Stimulated activated CD8-positive, alpha-beta memory T cell treated with anti-CD3 and anti-CD28 coated beads, Interleukin-4, amount 100 ng/mL, for 24 hours (primary cell): ENCODE results near the gene P2RY13.

Experiments
- DNase-seq: peaks from one replicate; pipeline ENCODE4 v3.0.0-alpha.2; 2020; ENCODE audit warnings: low read depth

The P2RY13 gene

DNA sequence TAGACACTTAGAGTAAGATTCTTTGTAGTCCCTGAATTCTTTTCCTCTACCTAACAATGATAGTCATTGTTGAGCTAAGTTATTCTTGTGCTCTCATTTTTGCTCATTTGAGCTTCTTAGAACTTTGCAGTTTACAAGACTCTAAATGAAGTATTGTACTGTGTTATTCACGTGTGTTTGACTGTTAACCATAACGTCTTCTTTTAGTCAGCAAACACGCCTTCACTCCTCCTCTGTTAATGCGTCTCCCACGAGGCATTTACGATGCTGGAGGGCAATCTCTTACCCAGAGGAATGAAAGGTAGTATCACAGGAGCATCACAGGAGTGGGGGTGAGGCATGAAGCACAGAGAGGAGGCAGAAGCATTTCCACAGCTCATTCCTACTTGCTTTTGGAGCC lies 36.2 kb downstream of the P2RY13 start:
- DNase-seq = no peak

DNA sequence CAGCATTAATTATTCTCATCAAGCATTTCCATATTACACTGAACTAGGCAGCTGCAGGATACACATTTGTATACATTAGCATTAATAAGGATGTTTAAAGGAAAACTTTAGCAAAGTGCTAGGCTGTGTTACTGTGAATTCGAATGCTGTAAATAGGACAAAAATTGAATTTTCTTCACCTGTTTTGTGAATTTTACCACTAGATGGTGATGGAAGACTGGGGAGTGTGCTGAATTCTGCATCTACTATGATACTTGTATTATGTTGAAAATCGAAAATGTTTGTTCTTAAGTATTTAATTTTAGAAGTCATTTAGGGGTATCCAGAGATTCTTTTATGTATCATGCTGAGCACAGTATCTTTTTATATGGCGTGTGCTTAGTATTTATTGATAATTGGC lies 38.7 kb downstream of the P2RY13 start:
- no peak for DNase-seq

DNA sequence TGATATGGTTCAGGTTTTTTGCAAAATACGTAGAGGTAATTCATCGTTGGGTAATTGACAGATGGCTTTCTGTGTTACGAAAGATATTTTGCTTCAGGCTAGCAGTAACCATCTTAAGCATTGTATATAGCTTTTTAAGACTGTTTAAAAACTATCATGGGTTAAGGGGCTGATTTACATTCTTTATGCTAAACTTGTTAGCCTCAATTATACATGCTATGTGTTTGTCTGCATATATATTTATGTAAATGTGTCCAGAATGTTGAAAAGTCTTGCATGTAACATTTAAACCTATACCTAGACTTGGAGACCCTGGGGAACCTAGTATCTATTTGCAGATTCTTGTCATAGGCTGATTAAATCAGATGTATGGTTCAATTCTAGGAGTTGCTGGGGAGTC lies 39.9 kb downstream of the P2RY13 start:
- DNase-seq = no peak

DNA sequence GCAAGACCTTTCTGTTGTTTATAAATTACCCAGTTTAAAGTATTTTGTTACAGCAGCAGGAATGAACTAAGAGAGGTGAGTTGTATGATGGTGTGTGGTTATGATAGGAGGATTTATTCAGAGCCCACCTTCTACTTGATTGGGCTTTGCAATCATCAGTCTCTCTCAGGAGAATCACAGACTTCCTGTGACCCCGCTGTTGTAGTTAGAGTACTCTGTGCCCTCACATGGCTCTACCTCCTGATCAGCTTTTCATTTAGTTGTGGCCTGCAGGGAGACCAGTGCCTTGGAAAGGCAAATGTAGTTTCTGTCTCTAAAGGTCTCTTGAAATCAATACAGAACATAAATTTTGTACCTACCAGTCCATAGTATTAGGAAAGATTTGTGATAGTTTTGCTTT lies 43.4 kb downstream of the P2RY13 start:
- DNase-seq = no peak

DNA sequence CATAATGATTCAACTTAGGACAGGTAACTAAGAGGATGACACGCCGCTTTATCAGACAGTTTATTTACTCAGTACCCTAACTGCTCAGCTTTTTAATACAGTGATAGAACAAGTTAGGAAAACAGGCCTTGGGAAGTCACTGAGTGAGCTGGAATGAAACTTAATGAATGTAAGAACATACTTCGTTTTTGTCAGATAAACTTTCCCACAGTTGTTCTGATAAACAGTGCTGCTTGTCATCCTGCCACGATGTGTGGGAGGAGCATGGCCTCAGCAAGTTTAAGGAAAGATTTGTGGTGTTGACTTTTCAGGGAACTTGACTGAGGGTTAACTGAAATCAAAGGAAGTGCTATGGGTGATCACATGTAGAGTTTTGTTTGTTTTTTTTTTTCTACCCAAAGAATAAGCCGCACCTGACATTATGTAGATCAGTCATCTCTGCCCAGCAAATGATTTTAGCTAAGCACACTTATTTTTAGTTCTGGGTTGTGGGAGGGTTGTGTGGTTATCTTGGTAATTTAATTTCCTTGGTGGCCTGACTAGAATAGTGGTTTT lies 45.4 kb downstream of the P2RY13 start:
- DNase-seq = no peak

DNA sequence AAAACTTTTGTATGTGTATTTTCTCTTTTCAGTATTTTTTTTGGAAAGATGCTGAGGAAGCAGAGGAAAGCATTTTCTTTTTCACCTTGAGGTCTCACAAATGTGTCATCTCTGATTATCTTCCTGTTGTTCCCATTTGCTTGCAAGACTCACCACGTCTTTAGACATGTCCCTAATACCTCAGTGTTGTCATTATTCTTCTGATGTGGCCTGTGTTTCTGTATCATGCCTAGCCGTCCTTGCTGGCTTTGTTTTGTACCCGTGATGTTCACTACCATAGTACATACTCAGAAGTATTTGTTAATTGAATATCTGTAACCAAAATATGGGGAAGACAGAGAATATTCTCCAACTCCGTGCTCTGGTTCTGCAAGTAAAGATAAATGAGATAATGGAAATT lies 46.0 kb downstream of the P2RY13 start:
- no peak for DNase-seq

DNA sequence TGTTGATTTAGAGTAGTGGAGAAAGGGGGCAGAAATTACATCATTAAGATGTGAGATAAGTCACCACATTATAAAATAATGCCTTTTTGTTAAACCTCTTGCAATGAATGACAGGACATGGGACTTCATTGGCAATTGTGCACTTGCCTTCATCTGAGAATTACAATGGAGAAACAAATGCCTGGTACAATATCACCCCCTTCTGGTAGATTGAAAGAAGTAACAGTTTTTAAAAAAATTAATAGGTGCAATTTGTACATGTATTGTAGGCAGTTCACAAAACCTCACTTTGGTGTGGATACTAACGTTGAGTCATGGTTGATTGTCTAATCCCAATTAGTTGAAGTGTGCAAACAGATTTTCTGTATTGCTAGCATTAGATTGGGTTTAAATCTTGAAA lies 46.4 kb downstream of the P2RY13 start:
- no peak for DNase-seq

DNA sequence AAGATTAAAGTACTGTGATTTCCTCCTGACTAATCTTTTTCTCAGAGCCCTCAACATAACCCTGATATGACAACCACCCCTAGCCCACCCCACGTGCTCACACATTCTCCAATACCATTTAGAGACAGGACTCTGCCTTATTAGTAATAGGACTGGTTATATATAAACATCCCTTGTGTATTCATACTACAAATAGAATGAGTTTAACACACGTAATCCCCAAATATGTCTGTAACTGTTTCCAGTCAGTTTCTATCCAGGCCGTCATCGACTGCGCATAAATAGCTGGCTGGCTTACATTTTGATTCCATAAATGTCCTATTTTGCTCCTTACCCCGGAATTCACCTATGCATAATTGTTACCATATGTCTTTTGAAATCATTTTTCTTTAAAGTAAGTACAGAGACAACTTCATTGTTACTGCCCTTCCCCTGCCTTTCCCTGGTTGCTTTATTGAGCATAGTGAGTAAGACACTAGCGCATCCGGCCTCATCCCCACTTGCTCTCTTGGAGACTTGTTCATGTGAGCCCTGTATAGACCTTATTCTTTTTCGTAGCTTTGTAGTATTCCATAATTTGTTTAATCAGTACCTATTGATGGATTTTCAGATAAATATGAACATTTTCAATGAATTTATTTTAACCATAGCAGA lies 47.6 kb downstream of the P2RY13 start:
- no peak for DNase-seq

DNA sequence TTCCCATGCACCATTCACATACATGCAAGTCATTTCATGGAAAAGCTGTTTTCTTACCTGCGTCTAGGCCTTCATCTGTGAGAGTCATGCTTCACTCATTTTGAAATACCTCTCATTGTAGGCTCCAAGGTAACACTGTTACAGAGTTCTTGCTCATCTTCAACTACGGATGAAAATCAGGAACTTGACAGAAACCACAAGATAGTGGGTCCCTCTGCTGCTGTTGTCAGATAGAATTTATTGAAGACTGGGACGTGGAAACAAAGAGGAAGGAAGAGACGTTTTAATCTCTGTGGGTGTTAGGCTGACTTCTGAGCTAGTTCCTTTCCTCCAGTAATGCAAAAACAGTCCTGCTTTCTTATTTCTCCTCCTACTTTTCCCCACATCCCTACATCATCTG lies 51.1 kb downstream of the P2RY13 start, which contains the start of gene P2RY14:
P2RY14 (minus strand) TSS at position 313 of the 400 bp plus-strand sequence. CDS start 64,226 bp downstream, outside the sequence.
- DNase-seq = no peak

DNA sequence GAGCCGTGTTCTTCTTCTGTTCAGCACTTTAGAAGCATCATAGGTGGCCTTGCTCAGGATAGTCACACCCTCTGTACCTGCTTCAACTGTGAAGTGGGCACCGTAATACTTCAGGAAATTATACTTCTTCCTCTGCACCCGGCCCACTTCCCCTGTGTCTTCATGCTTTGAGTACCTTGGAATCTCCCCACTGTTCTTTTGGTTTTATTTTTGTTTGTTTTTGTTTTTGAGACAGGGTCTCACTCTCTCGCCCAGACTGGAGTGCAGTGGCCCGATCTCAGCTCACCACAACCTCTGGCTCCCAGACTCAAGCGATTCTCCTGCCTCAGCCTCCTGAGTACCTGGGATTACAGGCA lies 52.7 kb downstream of the P2RY13 start:
- no peak for DNase-seq
